ENCODE measurements around the gene CFAP210.

- TF ChIP-seq, protein P1, sequence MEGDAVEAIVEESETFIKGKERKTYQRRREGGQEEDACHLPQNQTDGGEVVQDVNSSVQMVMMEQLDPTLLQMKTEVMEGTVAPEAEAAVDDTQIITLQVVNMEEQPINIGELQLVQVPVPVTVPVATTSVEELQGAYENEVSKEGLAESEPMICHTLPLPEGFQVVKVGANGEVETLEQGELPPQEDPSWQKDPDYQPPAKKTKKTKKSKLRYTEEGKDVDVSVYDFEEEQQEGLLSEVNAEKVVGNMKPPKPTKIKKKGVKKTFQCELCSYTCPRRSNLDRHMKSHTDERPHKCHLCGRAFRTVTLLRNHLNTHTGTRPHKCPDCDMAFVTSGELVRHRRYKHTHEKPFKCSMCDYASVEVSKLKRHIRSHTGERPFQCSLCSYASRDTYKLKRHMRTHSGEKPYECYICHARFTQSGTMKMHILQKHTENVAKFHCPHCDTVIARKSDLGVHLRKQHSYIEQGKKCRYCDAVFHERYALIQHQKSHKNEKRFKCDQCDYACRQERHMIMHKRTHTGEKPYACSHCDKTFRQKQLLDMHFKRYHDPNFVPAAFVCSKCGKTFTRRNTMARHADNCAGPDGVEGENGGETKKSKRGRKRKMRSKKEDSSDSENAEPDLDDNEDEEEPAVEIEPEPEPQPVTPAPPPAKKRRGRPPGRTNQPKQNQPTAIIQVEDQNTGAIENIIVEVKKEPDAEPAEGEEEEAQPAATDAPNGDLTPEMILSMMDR (IDR thresholded peaks at IDR 0.05) = no peak
- TF ChIP-seq MYC (IDR thresholded peaks at IDR 0.05; ENCODE audit: borderline replicate concordance, low read length) = no peak
- TF ChIP-seq E2F6 (IDR thresholded peaks at IDR 0.05; ENCODE audit: borderline replicate concordance, low read depth) = no peak
- TF ChIP-seq MAX (IDR thresholded peaks at IDR 0.05) = no peak
- no peak for TF ChIP-seq MAFK (IDR thresholded peaks at IDR 0.05; ENCODE audit: partially characterized antibody)
- no peak for TF ChIP-seq POLR2A (IDR thresholded peaks at IDR 0.05; ENCODE audit: low read length)
- no peak for TF ChIP-seq HDAC2 (IDR thresholded peaks at IDR 0.05)
- no peak for TF ChIP-seq RAD21 (conservative IDR thresholded peaks at IDR 0.05 in 1 of 2, IDR thresholded peaks at IDR 0.05 in 1 of 2)
- no peak for TF ChIP-seq EHF (CRISPR knock-in tag; IDR thresholded peaks at IDR 0.05)
Measured at GRCh38 chr2:169732075-169732474, 37.9 kb upstream of the CFAP210 start.
